Measurements from ENCODE around the gene IAPP.
"Not testable (repeated sequence)": the region's sequence is repeated elsewhere in the genome, so short reads cannot be mapped to it uniquely, and the experiment has no call there.

IAPP gene

GRCh38 chr12:21384261-21384660, 11.6 kb downstream of the IAPP start:
- DNase-seq, result no peak

GRCh38 chr12:21387174-21387573, 14.5 kb downstream of the IAPP start:
- no peak for DNase-seq

GRCh38 chr12:21392384-21392783, 19.7 kb downstream of the IAPP start:
- DNase-seq, result no peak

- not testable (repeated sequence) for DNase-seq
Measured at GRCh38 chr12:21394828-21395626, 22.3 kb downstream of the IAPP start.

GRCh38 chr12:21413369-21414277, 40.9 kb downstream of the IAPP start:
- no peak for DNase-seq

- peak; percentile 53 for DNase-seq
Measured at GRCh38 chr12:21416511-21417121, 43.9 kb downstream of the IAPP start.

- not testable (repeated sequence) for DNase-seq
Measured at GRCh38 chr12:21418398-21418797, 45.7 kb downstream of the IAPP start.

GRCh38 chr12:21419009-21419699, 46.5 kb downstream of the IAPP start:
- not testable (repeated sequence) for DNase-seq

- peak; percentile 68 for DNase-seq
Measured at GRCh38 chr12:21428241-21428640, 55.5 kb downstream of the IAPP start.

Data from HCEC 1CT (cell line).